ENCODE measurements around the gene RNF43.

The RNF43 gene

GRCh38 chr17:58417300-58418092 lies at the start of gene RNF43:
RNF43 (minus strand) TSS chr17:58417534; CDS start chr17:58415577, 1,957 bp downstream.
- Histone ChIP-seq H3K36me3 (replicated peaks) (no peaks in the 10 kb centered on the region), H3K4me1 (peaks cover 12% of the 10 kb centered on the region), H3K9me3 (no peaks in the 10 kb centered on the region), H3K27me3 (ENCODE audit: low read depth) (peaks cover 33% of the 10 kb centered on the region), H3K4me3 (peak within 1 kb of the TSS; percentile 12)
- DNase-seq (ENCODE audit: low spot score in 2 of 2), result peak; percentile 94 to 96
- in situ Hi-C loops (cut with MboI; ENCODE audit: low sequenced_read_pairs), result loop anchor here (5.0 kb wide), 1 partner anchor 65 kb away; the partner anchor contains the start of gene SUPT4H1

- H3K4me1 ChIP-seq, result no peaks in the 10 kb centered on the region; the same call in 1 of the 2 replicates
- H3K27me3 ChIP-seq (ENCODE audit: low read depth), result no peaks in the 10 kb centered on the region; the same call in 1 of the 2 replicates
- in situ Hi-C loops (cut with MboI; ENCODE audit: low sequenced_read_pairs), result no loop called here
- no peak for DNase-seq (ENCODE audit: low spot score in 2 of 2)
- no peaks in the 10 kb centered on the region for H3K9me3 ChIP-seq
- no peak overlapping the region for H3K4me3 ChIP-seq
- H3K36me3 ChIP-seq (replicated peaks), result no peaks in the 10 kb centered on the region
Observed at GRCh38 chr17:58455491-58455890, 38.2 kb upstream of the RNF43 start.

GRCh38 chr17:58452738-58453137 lies 35.4 kb upstream of the RNF43 start:
- in situ Hi-C loops (cut with MboI; ENCODE audit: low sequenced_read_pairs), result no loop called here
- H3K27me3 ChIP-seq (ENCODE audit: low read depth), result no peaks in the 10 kb centered on the region; the same call in 1 of the 2 replicates
- H3K4me1 ChIP-seq, result no peaks in the 10 kb centered on the region; the same call in 1 of the 2 replicates
- no peak for DNase-seq (ENCODE audit: low spot score in 2 of 2)
- H3K4me3 ChIP-seq, result no peak overlapping the region
- no peaks in the 10 kb centered on the region for H3K36me3 ChIP-seq (replicated peaks)
- no peaks in the 10 kb centered on the region for H3K9me3 ChIP-seq

- Histone ChIP-seq H3K36me3 (replicated peaks) (no peaks in the 10 kb centered on the region), H3K4me3 (no peak overlapping the region), H3K9me3 (no peaks in the 10 kb centered on the region), H3K27me3 (ENCODE audit: low read depth) (0 out of 2 replicates have a peak, but pooled peaks cover 3% of the 10 kb centered on the region), H3K4me1 (no peaks in the 10 kb centered on the region)
- in situ Hi-C loops (cut with MboI; ENCODE audit: low sequenced_read_pairs), result loop anchor here (5.0 kb wide), 1 partner anchor 130 kb away; no protein-coding TSS in a partner anchor
- peak; percentile 67 to 86 for DNase-seq (ENCODE audit: low spot score in 2 of 2)
Observed at GRCh38 chr17:58447039-58447975, 30.0 kb upstream of the RNF43 start.

GRCh38 chr17:58446086-58446485 lies 28.8 kb upstream of the RNF43 start:
- H3K27me3 ChIP-seq (ENCODE audit: low read depth), result peaks cover 7% of the 10 kb centered on the region; the same call in 1 of the 2 replicates
- H3K36me3 ChIP-seq (replicated peaks), result no peaks in the 10 kb centered on the region
- no peaks in the 10 kb centered on the region for H3K4me1 ChIP-seq
- in situ Hi-C loops (cut with MboI; ENCODE audit: low sequenced_read_pairs), result loop anchor here (5.0 kb wide), 1 partner anchor 129 kb away; no protein-coding TSS in a partner anchor
- H3K9me3 ChIP-seq, result no peaks in the 10 kb centered on the region
- DNase-seq (ENCODE audit: low spot score in 2 of 2), result no peak
- no peak overlapping the region for H3K4me3 ChIP-seq

- no peaks in the 10 kb centered on the region for H3K9me3 ChIP-seq
- in situ Hi-C loops (cut with MboI; ENCODE audit: low sequenced_read_pairs), result no loop called here
- no peak overlapping the region for H3K4me3 ChIP-seq
- no peak for DNase-seq (ENCODE audit: low spot score in 2 of 2)
- peaks cover 15% of the 10 kb centered on the region for H3K27me3 ChIP-seq (ENCODE audit: low read depth)
- no peaks in the 10 kb centered on the region for H3K4me1 ChIP-seq
- no peaks in the 10 kb centered on the region for H3K36me3 ChIP-seq (replicated peaks)
Observed at GRCh38 chr17:58436805-58437239, 19.5 kb upstream of the RNF43 start.

GRCh38 chr17:58436245-58436644 lies 18.9 kb upstream of the RNF43 start:
- Histone ChIP-seq H3K27me3 (ENCODE audit: low read depth) (peaks cover 12% of the 10 kb centered on the region), H3K4me1 (no peaks in the 10 kb centered on the region)
- in situ Hi-C loops (cut with MboI; ENCODE audit: low sequenced_read_pairs), result no loop called here

GRCh38 chr17:58432806-58433573 lies 15.7 kb upstream of the RNF43 start:
- in situ Hi-C loops (cut with MboI; ENCODE audit: low sequenced_read_pairs), result no loop called here
- no peaks in the 10 kb centered on the region for H3K9me3 ChIP-seq
- H3K4me1 ChIP-seq, result no peaks in the 10 kb centered on the region
- no peak for DNase-seq (ENCODE audit: low spot score in 2 of 2)
- H3K36me3 ChIP-seq (replicated peaks), result no peaks in the 10 kb centered on the region
- H3K4me3 ChIP-seq, result no peak overlapping the region
- peaks cover 7% of the 10 kb centered on the region for H3K27me3 ChIP-seq (ENCODE audit: low read depth)

More at GRCh38 chr17:58436245-58436644, 18.9 kb upstream of the RNF43 start:
- Histone ChIP-seq H3K36me3 (replicated peaks) (no peaks in the 10 kb centered on the region), H3K9me3 (no peaks in the 10 kb centered on the region), H3K4me3 (no peak overlapping the region)
- DNase-seq (ENCODE audit: low spot score in 2 of 2), result no peak

- DNase-seq (ENCODE audit: low spot score in 2 of 2), result no peak
- H3K27me3 ChIP-seq (ENCODE audit: low read depth), result peaks cover 5% of the 10 kb centered on the region
- no peaks in the 10 kb centered on the region for H3K9me3 ChIP-seq
- no peaks in the 10 kb centered on the region for H3K36me3 ChIP-seq (replicated peaks)
- H3K4me1 ChIP-seq, result no peaks in the 10 kb centered on the region
- in situ Hi-C loops (cut with MboI; ENCODE audit: low sequenced_read_pairs), result no loop called here
- no peak overlapping the region for H3K4me3 ChIP-seq
Observed at GRCh38 chr17:58427807-58428206, 10.5 kb upstream of the RNF43 start.

GRCh38 chr17:58421711-58422110 lies 4.4 kb upstream of the RNF43 start:
- H3K36me3 ChIP-seq (replicated peaks), result no peaks in the 10 kb centered on the region
- peaks cover 33% of the 10 kb centered on the region for H3K27me3 ChIP-seq (ENCODE audit: low read depth)
- DNase-seq (ENCODE audit: low spot score in 2 of 2), result no peak
- in situ Hi-C loops (cut with MboI; ENCODE audit: low sequenced_read_pairs), result no loop called here
- peaks cover 6% of the 10 kb centered on the region for H3K4me1 ChIP-seq
- no peak overlapping the region for H3K4me3 ChIP-seq
- H3K9me3 ChIP-seq, result no peaks in the 10 kb centered on the region

- in situ Hi-C loops (cut with MboI; ENCODE audit: low sequenced_read_pairs), result no loop called here
- H3K27me3 ChIP-seq (ENCODE audit: low read depth), result peaks cover 33% of the 10 kb centered on the region
- H3K4me1 ChIP-seq, result peaks cover 12% of the 10 kb centered on the region
- H3K36me3 ChIP-seq (replicated peaks), result no peaks in the 10 kb centered on the region
- H3K4me3 ChIP-seq, result no peak overlapping the region
- no peak for DNase-seq (ENCODE audit: low spot score in 2 of 2)
- no peaks in the 10 kb centered on the region for H3K9me3 ChIP-seq
Observed at GRCh38 chr17:58420827-58421226, 3.5 kb upstream of the RNF43 start.

GRCh38 chr17:58416937-58417299 lies 416 bp downstream of the RNF43 start:
- Histone ChIP-seq H3K9me3 (no peaks in the 10 kb centered on the region), H3K27me3 (ENCODE audit: low read depth) (peaks cover 38% of the 10 kb centered on the region), H3K4me3 (peak overlapping the region; percentile 12), H3K4me1 (peaks cover 12% of the 10 kb centered on the region), H3K36me3 (replicated peaks) (no peaks in the 10 kb centered on the region)
- no peak for DNase-seq (ENCODE audit: low spot score in 2 of 2)
- in situ Hi-C loops (cut with MboI; ENCODE audit: low sequenced_read_pairs), result loop anchor here (5.0 kb wide), 1 partner anchor 65 kb away; the partner anchor contains the start of gene SUPT4H1

- no peaks in the 10 kb centered on the region for H3K9me3 ChIP-seq
- in situ Hi-C loops (cut with MboI; ENCODE audit: low sequenced_read_pairs), result loop anchor here (5.0 kb wide), 1 partner anchor 64 kb away; the partner anchor contains the start of gene SUPT4H1
- no peak for DNase-seq (ENCODE audit: low spot score in 2 of 2)
- peak overlapping the region; percentile 12; the same call in 1 of the 2 replicates for H3K4me3 ChIP-seq
- peaks cover 12% of the 10 kb centered on the region for H3K4me1 ChIP-seq
- peaks cover 37% of the 10 kb centered on the region for H3K27me3 ChIP-seq (ENCODE audit: low read depth)
- no peaks in the 10 kb centered on the region for H3K36me3 ChIP-seq (replicated peaks)
Observed at GRCh38 chr17:58416396-58416795, 938 bp downstream of the RNF43 start.

Measured in HAP-1 (cell line).